ENCODE data around the gene ATF6.

DNA sequence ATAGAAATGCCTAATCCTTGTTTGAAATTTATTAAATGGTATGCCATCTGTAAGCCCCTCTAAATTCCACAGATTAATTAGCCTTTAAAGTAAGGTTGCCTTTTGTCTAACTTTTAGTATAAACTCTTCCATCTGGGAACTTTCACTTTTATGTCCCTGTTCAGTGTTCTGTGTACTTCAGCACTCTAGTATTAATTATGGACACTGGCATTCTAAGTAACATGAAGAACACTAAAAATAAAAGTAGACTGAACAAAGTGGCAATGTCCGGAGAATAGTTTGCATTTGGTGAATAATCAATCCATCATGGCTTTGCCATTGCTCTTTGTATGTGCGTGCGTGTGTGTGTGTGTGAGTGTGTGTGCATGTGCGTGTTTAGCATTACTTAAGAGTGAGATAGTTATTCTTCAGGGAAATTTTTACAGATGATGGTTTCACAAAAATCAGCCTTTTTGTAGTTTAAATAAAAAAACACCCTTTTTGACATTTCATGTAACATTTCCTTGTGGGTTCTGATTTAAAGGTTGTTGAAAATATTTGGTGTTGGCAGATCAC lies 51.1 kb downstream of the ATF6 start:
- TF ChIP-seq, protein P1, sequence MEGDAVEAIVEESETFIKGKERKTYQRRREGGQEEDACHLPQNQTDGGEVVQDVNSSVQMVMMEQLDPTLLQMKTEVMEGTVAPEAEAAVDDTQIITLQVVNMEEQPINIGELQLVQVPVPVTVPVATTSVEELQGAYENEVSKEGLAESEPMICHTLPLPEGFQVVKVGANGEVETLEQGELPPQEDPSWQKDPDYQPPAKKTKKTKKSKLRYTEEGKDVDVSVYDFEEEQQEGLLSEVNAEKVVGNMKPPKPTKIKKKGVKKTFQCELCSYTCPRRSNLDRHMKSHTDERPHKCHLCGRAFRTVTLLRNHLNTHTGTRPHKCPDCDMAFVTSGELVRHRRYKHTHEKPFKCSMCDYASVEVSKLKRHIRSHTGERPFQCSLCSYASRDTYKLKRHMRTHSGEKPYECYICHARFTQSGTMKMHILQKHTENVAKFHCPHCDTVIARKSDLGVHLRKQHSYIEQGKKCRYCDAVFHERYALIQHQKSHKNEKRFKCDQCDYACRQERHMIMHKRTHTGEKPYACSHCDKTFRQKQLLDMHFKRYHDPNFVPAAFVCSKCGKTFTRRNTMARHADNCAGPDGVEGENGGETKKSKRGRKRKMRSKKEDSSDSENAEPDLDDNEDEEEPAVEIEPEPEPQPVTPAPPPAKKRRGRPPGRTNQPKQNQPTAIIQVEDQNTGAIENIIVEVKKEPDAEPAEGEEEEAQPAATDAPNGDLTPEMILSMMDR (IDR thresholded peaks at IDR 0.05): no peak
- TF ChIP-seq POLR2A (IDR thresholded peaks at IDR 0.05): no peak
- no peak for TF ChIP-seq POLR2AphosphoS5 (IDR thresholded peaks at IDR 0.05)
- no peak for TF ChIP-seq EP300 (IDR thresholded peaks at IDR 0.05)
